Retinal pigment epithelial cell (primary cell): ENCODE data around the gene IFITM1.

ENCODE experiments used
- DNase-seq: peaks from one replicate; pipeline ENCODE4 v3.0.0-alpha.2; 2010; ENCODE audit warnings: low read depth
- H3K4me3 ChIP-seq: 2 replicates; pipeline ENCODE4 v1.5.1; 2011; ENCODE audit warnings: mild to moderate bottlenecking, low read length, control low read depth, moderate library complexity
- CTCF ChIP-seq: conservative IDR thresholded peaks from 2 replicates; pipeline ENCODE4 v1.5.1; 2011; ENCODE audit warnings: low read depth, low read length, control low read depth, inconsistent platforms

IFITM1 gene

GRCh38 chr11:271319-271715 is 42.5 kb upstream of the IFITM1 start:
- no peak for TF ChIP-seq CTCF
- no peak overlapping the region for H3K4me3 ChIP-seq
- no peak for DNase-seq

- TF ChIP-seq CTCF: no peak
- DNase-seq: no peak
- H3K4me3 ChIP-seq: no peak overlapping the region
These were observed 41.5 kb upstream of the IFITM1 start for GRCh38 chr11:272195-272930.

GRCh38 chr11:272931-273198 is 41.0 kb upstream of the IFITM1 start:
- no peak overlapping the region for H3K4me3 ChIP-seq
- no peak for TF ChIP-seq CTCF
- DNase-seq: no peak

- TF ChIP-seq CTCF: no peak
- no peak overlapping the region for H3K4me3 ChIP-seq
- DNase-seq: no peak
These were observed 37.6 kb upstream of the IFITM1 start for GRCh38 chr11:276219-276618.

- DNase-seq: no peak
- no peak within 1 kb of the TSS for H3K4me3 ChIP-seq
- no peak for TF ChIP-seq CTCF
These were observed 35.6 kb upstream of the IFITM1 start, which contains the start of gene NLRP6 for GRCh38 chr11:278001-278951. Gene NLRP6, plus strand, starts transcription at chr11:278407. Its CDS starts 163 bp downstream, at chr11:278570.

- no peak for DNase-seq
- TF ChIP-seq CTCF: no peak
- H3K4me3 ChIP-seq: no peak overlapping the region
These were observed 34.5 kb upstream of the IFITM1 start for GRCh38 chr11:279040-279965.
